ENCODE measurements around the gene SLC6A6. TPM values are rescaled to one million over a fixed set of nuclear protein-coding genes. Genes with fewer than 3 reads are reported as not detected.

SLC6A6 gene
- total and polyA plus RNA-seq, 2 experiments from 2014 or later, result 27.5 to 150 TPM

DNA sequence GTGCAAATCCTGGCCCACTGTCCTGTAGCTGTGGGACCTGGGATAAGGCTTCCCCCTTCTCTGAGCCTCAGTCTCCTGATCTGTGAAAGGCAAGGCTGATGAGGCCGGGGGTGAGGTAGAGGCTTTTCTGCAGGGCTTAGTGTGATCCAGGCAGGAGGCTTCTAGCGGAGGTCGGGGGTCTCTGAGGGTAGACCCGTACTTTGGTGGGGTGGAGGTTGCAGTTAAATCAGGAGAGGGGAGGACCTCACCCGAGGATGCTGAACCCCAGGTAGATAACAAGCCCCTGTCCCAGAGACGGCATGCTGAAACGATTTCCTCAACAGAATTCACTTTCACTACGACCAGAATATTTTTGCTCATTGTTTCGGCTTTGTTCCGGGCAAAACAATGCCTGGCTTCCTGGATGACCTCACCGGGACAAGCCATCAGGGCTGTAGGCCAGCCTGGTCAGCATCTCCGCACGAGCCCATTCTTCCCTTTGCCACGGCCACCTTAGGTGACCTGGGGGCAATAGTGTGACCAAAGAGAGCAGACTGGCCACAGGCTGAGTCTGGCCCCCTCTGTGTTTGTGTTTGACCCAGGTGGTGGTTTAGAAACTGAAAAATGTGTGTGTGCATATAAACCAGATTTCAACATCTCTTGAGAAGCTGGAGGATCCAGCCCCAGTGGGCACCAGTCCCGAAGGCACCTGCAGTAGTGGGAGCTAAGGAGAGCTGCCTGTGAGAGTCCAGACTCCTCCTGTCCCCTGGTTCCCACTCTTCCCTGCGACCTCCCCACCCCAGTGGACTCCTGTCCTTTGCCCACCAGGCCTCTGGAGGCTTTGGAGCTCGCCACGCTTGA is 33.0 kb downstream of the SLC6A6 start:
- Mint-ChIP-seq H3K4me1 (peaks cover 35% of the 10 kb centered on the region), H3K27me3 (ENCODE audit: insufficient read depth, low read depth, poor library complexity) (peaks cover 4% of the 10 kb centered on the region), H3K4me3 (no peak overlapping the region), H3K36me3 (ENCODE audit: low read depth) (peaks cover 3% of the 10 kb centered on the region; the same call in 1 of the 3 replicates), H3K9me3 (no peaks in the 10 kb centered on the region; the same call in 2 of the 3 replicates), H3K27ac (peak overlapping the region; percentile 62; the same call in 1 of the 2 replicates)
- Histone ChIP-seq H3K9me2 (ENCODE audit: insufficient read depth) (no peaks in the 10 kb centered on the region), H3K4me3 (no peak overlapping the region), H3F3A (replicated peaks; ENCODE audit: low read depth) (no peaks in the 10 kb centered on the region), H4K20me1 (replicated peaks; ENCODE audit: insufficient read depth) (peaks cover 48% of the 10 kb centered on the region), H3K4me2 (no peak overlapping the region), H3K79me2 (replicated peaks; ENCODE audit: insufficient read depth) (peaks cover 84% of the 10 kb centered on the region), H3K27ac (ENCODE audit: low read depth) (no peak overlapping the region), H3K4me1 (ENCODE audit: insufficient read depth) (peaks cover 11% of the 10 kb centered on the region; the same call in 1 of the 2 replicates), H3K36me3 (ENCODE audit: insufficient read depth) (no peaks in the 10 kb centered on the region), H2AFZ (no peak overlapping the region), H3K27me3 (ENCODE audit: insufficient read depth) (no peaks in the 10 kb centered on the region)
- ATAC-seq, result no peak
- no peak for DNase-seq (ENCODE audit: low spot score)
- TF ChIP-seq POLR2AphosphoS5 (IDR thresholded peaks at IDR 0.05; ENCODE audit: low read depth) (no peak), ETS1 (IDR thresholded peaks at IDR 0.05) (no peak), CREB1 (CRISPR knock-in tag; IDR thresholded peaks at IDR 0.05; ENCODE audit: low read depth) (no peak), EZH2 (IDR thresholded peaks at IDR 0.05; ENCODE audit: low read depth, unreplicated experiment) (no peak), NANOG (IDR thresholded peaks at IDR 0.05; ENCODE audit: borderline replicate concordance) (no peak), EZH2phosphoT487 (IDR thresholded peaks at IDR 0.05; ENCODE audit: unreplicated experiment) (no peak), STAT1 (IDR thresholded peaks at IDR 0.05; ENCODE audit: unreplicated experiment) (no peak), ZNF331 (CRISPR knock-in tag; IDR thresholded peaks at IDR 0.05; ENCODE audit: low read depth) (no peak), ZNF114 (CRISPR knock-in tag; IDR thresholded peaks at IDR 0.05) (no peak), JUNB (IDR thresholded peaks at IDR 0.05; ENCODE audit: unreplicated experiment) (no peak), ZNF462 (CRISPR knock-in tag; IDR thresholded peaks at IDR 0.05) (no peak)
- TF ChIP-seq, protein P1, sequence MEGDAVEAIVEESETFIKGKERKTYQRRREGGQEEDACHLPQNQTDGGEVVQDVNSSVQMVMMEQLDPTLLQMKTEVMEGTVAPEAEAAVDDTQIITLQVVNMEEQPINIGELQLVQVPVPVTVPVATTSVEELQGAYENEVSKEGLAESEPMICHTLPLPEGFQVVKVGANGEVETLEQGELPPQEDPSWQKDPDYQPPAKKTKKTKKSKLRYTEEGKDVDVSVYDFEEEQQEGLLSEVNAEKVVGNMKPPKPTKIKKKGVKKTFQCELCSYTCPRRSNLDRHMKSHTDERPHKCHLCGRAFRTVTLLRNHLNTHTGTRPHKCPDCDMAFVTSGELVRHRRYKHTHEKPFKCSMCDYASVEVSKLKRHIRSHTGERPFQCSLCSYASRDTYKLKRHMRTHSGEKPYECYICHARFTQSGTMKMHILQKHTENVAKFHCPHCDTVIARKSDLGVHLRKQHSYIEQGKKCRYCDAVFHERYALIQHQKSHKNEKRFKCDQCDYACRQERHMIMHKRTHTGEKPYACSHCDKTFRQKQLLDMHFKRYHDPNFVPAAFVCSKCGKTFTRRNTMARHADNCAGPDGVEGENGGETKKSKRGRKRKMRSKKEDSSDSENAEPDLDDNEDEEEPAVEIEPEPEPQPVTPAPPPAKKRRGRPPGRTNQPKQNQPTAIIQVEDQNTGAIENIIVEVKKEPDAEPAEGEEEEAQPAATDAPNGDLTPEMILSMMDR (conservative IDR thresholded peaks at IDR 0.05; ENCODE audit: low read depth in 2 of 2), result no peak
- TF ChIP-seq, protein P2, sequence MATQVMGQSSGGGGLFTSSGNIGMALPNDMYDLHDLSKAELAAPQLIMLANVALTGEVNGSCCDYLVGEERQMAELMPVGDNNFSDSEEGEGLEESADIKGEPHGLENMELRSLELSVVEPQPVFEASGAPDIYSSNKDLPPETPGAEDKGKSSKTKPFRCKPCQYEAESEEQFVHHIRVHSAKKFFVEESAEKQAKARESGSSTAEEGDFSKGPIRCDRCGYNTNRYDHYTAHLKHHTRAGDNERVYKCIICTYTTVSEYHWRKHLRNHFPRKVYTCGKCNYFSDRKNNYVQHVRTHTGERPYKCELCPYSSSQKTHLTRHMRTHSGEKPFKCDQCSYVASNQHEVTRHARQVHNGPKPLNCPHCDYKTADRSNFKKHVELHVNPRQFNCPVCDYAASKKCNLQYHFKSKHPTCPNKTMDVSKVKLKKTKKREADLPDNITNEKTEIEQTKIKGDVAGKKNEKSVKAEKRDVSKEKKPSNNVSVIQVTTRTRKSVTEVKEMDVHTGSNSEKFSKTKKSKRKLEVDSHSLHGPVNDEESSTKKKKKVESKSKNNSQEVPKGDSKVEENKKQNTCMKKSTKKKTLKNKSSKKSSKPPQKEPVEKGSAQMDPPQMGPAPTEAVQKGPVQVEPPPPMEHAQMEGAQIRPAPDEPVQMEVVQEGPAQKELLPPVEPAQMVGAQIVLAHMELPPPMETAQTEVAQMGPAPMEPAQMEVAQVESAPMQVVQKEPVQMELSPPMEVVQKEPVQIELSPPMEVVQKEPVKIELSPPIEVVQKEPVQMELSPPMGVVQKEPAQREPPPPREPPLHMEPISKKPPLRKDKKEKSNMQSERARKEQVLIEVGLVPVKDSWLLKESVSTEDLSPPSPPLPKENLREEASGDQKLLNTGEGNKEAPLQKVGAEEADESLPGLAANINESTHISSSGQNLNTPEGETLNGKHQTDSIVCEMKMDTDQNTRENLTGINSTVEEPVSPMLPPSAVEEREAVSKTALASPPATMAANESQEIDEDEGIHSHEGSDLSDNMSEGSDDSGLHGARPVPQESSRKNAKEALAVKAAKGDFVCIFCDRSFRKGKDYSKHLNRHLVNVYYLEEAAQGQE (IDR thresholded peaks at IDR 0.05; ENCODE audit: unreplicated experiment), result no peak

Data from GM23338 (cell line).